Activated CD8-positive, alpha-beta T cell treated with anti-CD3 and anti-CD28 coated beads, Interleukin-2, amount 10 ng/mL, durations not matched to agents 7 days and 5 days (primary cell): ENCODE measurements around the gene RAP1GAP. TPM values are rescaled to one million over a fixed set of nuclear protein-coding genes. Genes with fewer than 3 reads are reported as not detected.

ENCODE experiments used
- ATAC-seq: fragments of 150-1000 bp; cut with Tn5 transposase; one replicate; pipeline ENCODE4 v1.10.0; 2021; ENCODE audit warnings: moderate library complexity
- CTCF ChIA-PET: fragments of 350-600 bp; sonication (Branson Sonifier 250); formaldehyde crosslinking; loops from one replicate; lab custom pipeline; 2021; ENCODE audit warnings: antibody characterized with exemption; lab: Charles Lee
- POLR2A ChIA-PET: fragments of 350-600 bp; sonication (Branson Sonifier 250); formaldehyde crosslinking; loops from one replicate; lab custom pipeline; 2021; ENCODE audit warnings: antibody characterized with exemption; lab: Charles Lee
- DNase-seq: peaks from one replicate; pipeline ENCODE4 v3.0.0-alpha.2; 2020
- H3K27ac Mint-ChIP-seq: one replicate; pipeline ENCODE4 v1.8.0; 2021; ENCODE audit warnings: mild to moderate bottlenecking, mixed read lengths
- H3K27me3 Mint-ChIP-seq: one replicate; pipeline ENCODE4 v1.8.0; 2021; ENCODE audit warnings: low read depth, mixed read lengths
- H3K36me3 Mint-ChIP-seq: one replicate; pipeline ENCODE4 v1.8.0; 2021; ENCODE audit warnings: low read depth, mixed read lengths
- H3K4me1 Mint-ChIP-seq: one replicate; pipeline ENCODE4 v1.8.0; 2021; ENCODE audit warnings: low read depth, mixed read lengths
- H3K4me3 Mint-ChIP-seq: one replicate; pipeline ENCODE4 v1.8.0; 2021; ENCODE audit warnings: mild to moderate bottlenecking, mixed read lengths
- H3K9me3 Mint-ChIP-seq: one replicate; pipeline ENCODE4 v1.8.0; 2022; ENCODE audit warnings: mixed read lengths; ENCODE audit not compliant: insufficient read depth
- total RNA-seq, 2 experiments: library from RNA; stranded (reverse); gene quantifications; one replicate each; pipeline ENCODE4 v1.2.3, GENCODE V29; 2021

Gene RAP1GAP
- total RNA-seq, 2 experiments from 2014 or later, result 0.13 TPM; not detected in 1

DNA sequence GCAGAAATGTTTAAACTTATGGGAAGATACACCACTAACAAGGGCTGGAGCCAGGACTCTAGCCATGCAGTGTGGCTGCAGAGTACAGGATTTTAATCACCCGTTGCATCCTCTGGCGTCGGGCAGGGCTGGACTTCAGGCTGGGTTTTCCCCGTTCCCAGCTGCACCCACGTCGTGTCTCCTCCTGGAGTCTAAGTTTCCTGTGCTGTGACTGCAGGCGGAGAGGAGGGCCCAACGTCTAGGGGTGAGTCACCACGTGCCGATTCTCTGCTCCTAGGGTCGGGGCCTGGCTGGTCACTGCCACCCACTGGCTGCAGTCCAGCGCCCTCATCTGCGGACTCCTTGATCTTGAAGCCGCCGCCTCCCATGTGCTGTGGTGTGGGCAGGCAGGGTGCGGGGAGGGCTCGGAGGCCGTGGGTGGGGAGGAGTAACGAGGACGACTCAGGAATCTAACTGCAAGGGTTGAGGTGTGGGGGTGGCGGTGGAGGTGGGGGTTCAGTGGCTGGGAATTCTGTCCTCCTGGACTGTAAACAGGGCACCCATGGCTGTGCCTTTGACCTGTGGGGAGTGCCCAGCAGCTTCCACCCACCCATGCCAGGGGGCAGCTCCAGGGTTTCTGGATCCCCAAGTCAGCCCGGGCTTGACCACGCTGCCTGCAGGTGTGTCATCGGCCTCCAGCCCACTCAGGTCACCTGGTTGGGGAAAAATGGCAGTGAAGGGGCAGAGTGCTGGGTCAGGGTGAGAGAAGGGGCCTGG, 82.1 kb downstream of the RAP1GAP start:
- Mint-ChIP-seq H3K27ac (no peak overlapping the region), H3K36me3 (no peaks in the 10 kb centered on the region), H3K4me3 (no peak overlapping the region), H3K4me1 (no peaks in the 10 kb centered on the region), H3K9me3 (no peaks in the 10 kb centered on the region), H3K27me3 (peaks cover 2% of the 10 kb centered on the region)
- ChIA-PET CTCF (no interaction called here), POLR2A (no interaction called here)
- ATAC-seq, result no peak
- DNase-seq, result no peak

DNA sequence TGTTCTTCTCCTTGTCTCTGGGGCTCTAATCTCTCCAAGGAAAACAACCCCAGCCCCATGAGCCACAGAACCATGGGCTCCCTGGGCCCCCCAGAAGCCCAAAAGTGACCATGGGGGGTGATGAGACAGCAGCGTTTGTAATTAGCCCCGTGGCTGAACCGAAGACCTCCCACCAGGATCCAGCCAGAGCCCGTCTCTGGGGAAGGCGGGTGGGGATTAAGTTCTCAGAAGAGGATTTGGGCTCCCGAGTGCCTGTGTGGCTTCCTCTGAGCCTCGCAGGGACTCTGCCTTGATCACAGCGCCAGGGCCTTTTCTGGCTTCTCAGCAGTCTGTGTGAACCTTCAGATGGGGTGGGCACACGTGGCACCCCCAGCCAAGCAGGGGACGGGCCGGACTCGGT, 82.9 kb downstream of the RAP1GAP start:
- ChIA-PET POLR2A (no interaction called here), CTCF (no interaction called here)
- DNase-seq (no peak), ATAC-seq (no peak)
- no peaks in the 10 kb centered on the region for H3K36me3 Mint-ChIP-seq
- H3K27ac Mint-ChIP-seq, result no peak overlapping the region
- H3K4me1 Mint-ChIP-seq, result no peaks in the 10 kb centered on the region
- H3K9me3 Mint-ChIP-seq, result no peaks in the 10 kb centered on the region
- H3K4me3 Mint-ChIP-seq, result no peak overlapping the region
- peaks cover 5% of the 10 kb centered on the region for H3K27me3 Mint-ChIP-seq

DNA sequence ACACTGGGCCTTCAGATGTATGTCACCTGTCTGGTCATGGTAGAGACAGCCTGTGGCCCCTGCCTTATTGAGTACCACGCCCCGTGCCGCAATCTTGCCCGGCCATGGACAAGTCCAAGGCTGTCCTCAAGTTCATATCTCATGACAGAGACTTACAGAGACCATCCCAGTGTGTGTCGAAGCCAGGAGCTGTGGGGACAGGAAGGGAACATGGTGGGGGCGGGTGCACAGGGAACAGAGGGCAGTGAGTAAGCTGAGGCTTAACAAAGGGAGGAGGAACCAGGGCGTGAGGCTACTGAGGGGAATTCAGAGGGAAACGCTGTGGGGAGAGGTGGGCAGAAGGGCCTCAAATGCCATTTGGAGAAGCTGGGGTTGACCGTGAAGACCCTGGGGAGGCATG, 84.1 kb downstream of the RAP1GAP start:
- H3K4me3 Mint-ChIP-seq, result no peak overlapping the region
- POLR2A ChIA-PET, result no interaction called here

DNA sequence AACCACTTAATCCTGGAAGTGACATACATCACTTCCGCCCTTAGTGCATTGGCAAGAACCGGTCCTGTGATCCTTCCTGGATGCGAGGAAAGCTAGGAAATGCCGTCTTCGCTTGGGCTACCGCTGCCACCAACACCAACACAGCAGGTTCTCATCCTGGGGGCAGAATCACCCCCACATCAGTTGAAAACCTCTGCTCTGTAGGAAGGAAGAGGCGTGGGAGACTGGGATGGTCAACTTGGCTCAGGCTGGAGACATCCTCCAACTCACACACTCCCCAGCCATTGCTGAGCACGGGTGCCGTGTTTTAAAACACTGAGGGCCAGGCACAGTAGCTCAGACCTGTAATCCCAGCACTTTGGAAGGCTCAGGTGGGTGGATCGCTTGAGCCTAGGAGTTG, 85.1 kb downstream of the RAP1GAP start:
- peaks cover 5% of the 10 kb centered on the region for H3K27me3 Mint-ChIP-seq
- no peaks in the 10 kb centered on the region for H3K36me3 Mint-ChIP-seq
- ChIA-PET CTCF (interaction anchor here (1.1 kb wide), 1 partner anchor 48 kb away, joined by 3 read pairs; no protein-coding TSS in a partner anchor), POLR2A (no interaction called here)
- ATAC-seq (no peak), DNase-seq (no peak)
- H3K27ac Mint-ChIP-seq, result no peak overlapping the region
- no peaks in the 10 kb centered on the region for H3K4me1 Mint-ChIP-seq
- H3K9me3 Mint-ChIP-seq, result no peaks in the 10 kb centered on the region
- H3K4me3 Mint-ChIP-seq, result no peak overlapping the region

More for the DNA sequence above, 84.1 kb downstream of the RAP1GAP start:
- no peak for ATAC-seq
- H3K9me3 Mint-ChIP-seq, result no peaks in the 10 kb centered on the region
- no peak for DNase-seq
- no peaks in the 10 kb centered on the region for H3K4me1 Mint-ChIP-seq
- no peaks in the 10 kb centered on the region for H3K36me3 Mint-ChIP-seq
- CTCF ChIA-PET, result no interaction called here
- H3K27ac Mint-ChIP-seq, result no peak overlapping the region
- H3K27me3 Mint-ChIP-seq, result peaks cover 5% of the 10 kb centered on the region

DNA sequence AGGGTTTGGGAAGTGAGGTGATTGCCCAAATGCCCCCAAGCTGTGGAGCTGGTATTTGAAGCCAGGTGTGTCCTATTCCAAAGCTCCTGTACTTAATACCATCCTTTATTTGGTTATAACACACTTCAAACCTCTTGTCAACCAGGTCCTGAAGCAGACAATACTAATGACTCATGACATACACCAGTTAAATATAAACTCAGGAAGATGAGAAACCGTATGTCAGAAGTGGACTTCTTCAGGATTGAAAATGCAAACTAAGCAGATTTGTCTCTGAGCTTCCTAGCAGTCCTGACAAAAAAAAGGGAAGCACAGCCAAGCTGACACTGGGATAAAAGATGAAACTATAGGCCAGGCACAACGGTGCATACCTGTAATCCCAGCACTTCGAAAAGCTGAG, 89.4 kb downstream of the RAP1GAP start:
- Mint-ChIP-seq H3K4me3 (no peak overlapping the region), H3K27me3 (peaks cover 3% of the 10 kb centered on the region), H3K4me1 (no peaks in the 10 kb centered on the region), H3K9me3 (no peaks in the 10 kb centered on the region), H3K27ac (no peak overlapping the region), H3K36me3 (no peaks in the 10 kb centered on the region)
- CTCF ChIA-PET, result no interaction called here
- DNase-seq (no peak), ATAC-seq (no peak)
- POLR2A ChIA-PET, result no interaction called here

DNA sequence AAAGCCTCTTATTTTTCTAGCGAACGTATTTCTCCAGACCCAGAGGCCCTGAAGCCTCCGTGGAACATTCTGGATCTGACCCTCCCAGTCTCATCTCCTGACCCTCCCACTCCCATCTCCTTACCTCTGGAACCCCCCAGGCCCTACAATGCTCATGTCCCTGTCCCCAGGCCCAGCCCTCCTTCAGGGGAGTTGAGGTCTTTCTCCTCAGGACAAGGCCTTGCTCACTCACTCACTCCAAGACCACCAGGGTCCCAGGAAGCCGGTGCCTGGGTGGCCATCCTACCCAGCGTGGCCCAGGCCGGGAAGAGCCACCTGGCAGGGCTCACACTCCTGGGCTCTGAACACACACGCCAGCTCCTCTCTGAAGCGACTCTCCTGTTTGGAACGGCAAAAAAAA, 91.2 kb downstream of the RAP1GAP start:
- H3K4me3 Mint-ChIP-seq, result no peak overlapping the region

DNA sequence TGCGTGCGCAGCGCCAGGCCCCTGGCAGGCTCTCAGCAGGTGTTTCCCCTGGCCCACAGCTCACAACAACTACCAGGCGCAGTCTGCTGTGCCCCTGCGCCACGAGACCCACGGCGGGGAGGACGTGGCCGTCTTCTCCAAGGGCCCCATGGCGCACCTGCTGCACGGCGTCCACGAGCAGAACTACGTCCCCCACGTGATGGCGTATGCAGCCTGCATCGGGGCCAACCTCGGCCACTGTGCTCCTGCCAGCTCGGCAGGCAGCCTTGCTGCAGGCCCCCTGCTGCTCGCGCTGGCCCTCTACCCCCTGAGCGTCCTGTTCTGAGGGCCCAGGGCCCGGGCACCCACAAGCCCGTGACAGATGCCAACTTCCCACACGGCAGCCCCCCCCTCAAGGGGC, 91.8 kb downstream of the RAP1GAP start:
- Mint-ChIP-seq H3K27me3 (peaks cover 13% of the 10 kb centered on the region), H3K9me3 (no peaks in the 10 kb centered on the region), H3K36me3 (no peaks in the 10 kb centered on the region), H3K4me3 (no peak overlapping the region), H3K27ac (no peak overlapping the region), H3K4me1 (peaks cover 3% of the 10 kb centered on the region)
- ChIA-PET POLR2A (no interaction called here), CTCF (no interaction called here)
- DNase-seq, result no peak
- ATAC-seq, result no peak

More for the DNA sequence above, 91.2 kb downstream of the RAP1GAP start:
- H3K9me3 Mint-ChIP-seq, result no peaks in the 10 kb centered on the region
- H3K4me1 Mint-ChIP-seq, result peaks cover 3% of the 10 kb centered on the region
- CTCF ChIA-PET, result no interaction called here
- POLR2A ChIA-PET, result no interaction called here
- DNase-seq (no peak), ATAC-seq (no peak)
- peaks cover 13% of the 10 kb centered on the region for H3K27me3 Mint-ChIP-seq
- no peak overlapping the region for H3K27ac Mint-ChIP-seq
- no peaks in the 10 kb centered on the region for H3K36me3 Mint-ChIP-seq

DNA sequence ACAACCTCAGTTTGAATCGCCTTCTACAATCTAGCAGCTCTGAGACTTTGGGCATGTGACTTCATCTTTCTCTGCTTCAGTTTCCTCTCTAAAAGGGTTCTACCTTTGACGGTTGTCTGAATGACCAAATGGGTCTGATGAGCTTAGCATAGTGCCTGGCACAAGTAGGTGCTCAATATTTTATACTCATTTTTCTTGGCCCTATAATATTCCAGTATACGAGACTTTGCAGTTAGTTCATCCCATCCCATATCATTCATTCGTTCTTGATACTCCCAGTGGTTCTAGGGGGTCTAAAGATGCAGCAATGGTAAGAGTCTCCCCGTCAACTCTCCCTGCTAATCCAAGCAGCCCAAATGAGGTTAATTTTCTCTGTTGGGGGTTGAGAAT, 92.4 kb downstream of the RAP1GAP start:
- ChIA-PET POLR2A (no interaction called here), CTCF (no interaction called here)
- no peaks in the 10 kb centered on the region for H3K9me3 Mint-ChIP-seq
- peaks cover 3% of the 10 kb centered on the region for H3K4me1 Mint-ChIP-seq
- DNase-seq (no peak), ATAC-seq (no peak)
- no peaks in the 10 kb centered on the region for H3K36me3 Mint-ChIP-seq
- H3K27ac Mint-ChIP-seq, result no peak overlapping the region
- H3K4me3 Mint-ChIP-seq, result no peak overlapping the region
- peaks cover 13% of the 10 kb centered on the region for H3K27me3 Mint-ChIP-seq

DNA sequence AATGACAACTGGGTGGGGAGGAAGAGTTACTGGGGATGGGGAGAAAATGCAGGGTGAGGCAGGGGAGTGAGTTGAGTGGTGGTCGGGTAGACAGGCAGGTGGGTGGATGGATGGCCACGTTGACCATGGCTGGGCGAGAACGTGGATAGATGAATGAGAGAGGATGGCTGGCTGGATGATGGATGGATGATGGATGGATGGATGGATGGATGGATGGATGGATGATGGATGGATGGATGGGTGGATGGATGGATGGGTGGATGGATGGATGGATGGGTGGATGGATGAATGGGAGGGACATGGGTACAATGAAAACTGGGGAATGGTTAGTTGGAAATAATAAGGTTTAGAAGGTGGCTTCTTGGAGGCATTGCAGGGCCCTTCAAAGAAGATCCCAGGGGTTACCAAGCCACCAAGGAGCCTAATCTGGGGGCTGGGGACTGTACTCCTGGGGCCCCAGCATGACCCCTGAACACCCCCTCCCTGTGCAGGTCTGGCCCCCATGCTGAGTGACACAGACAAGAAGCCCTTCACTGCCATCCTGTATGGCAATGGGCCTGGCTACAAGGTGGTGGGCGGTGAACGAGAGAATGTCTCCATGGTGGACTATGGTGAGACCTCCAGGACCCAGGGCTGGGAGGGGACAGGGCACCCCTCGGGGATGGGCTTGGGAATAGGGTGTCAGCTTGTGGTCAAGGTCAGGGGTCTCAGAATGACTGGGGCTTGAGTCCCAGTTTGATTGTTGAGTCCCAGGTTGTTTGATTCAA, 92.9 kb downstream of the RAP1GAP start:
- H3K36me3 Mint-ChIP-seq, result no peaks in the 10 kb centered on the region
- peaks cover 10% of the 10 kb centered on the region for H3K27me3 Mint-ChIP-seq
- ATAC-seq (no peak), DNase-seq (no peak)
- no peaks in the 10 kb centered on the region for H3K9me3 Mint-ChIP-seq
- H3K4me3 Mint-ChIP-seq, result no peak overlapping the region
- ChIA-PET CTCF (no interaction called here), POLR2A (no interaction called here)
- H3K4me1 Mint-ChIP-seq, result peaks cover 3% of the 10 kb centered on the region
- H3K27ac Mint-ChIP-seq, result no peak overlapping the region

DNA sequence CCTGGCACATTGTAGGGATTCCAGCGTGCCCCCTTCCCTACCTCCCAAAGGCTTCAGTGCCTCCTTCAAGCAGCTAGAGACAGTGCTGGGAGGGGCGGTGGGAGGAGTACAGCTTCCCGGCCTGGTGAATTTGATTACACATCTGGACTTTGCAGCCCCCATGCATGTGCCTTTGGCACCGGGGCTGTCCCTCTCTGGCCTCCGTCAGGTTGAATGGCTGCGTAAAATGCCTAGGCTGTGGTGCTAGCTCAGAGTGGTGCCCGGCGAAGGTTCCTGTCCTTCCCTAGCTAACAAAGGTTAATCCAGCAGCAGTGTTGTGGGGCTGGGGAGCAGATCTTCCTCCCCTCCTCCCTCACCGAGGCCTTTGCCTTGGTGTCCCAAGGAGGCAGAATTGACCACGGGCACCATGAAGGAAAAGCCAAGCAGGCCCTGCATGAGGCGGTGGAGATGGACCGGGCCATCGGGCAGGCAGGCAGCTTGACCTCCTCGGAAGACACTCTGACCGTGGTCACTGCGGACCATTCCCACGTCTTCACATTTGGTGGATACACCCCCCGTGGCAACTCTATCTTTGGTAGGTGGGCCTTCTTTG, 93.7 kb downstream of the RAP1GAP start:
- Mint-ChIP-seq H3K36me3 (no peaks in the 10 kb centered on the region), H3K27me3 (peaks cover 10% of the 10 kb centered on the region), H3K27ac (no peak overlapping the region), H3K9me3 (no peaks in the 10 kb centered on the region), H3K4me3 (no peak overlapping the region), H3K4me1 (peaks cover 3% of the 10 kb centered on the region)
- ATAC-seq (no peak), DNase-seq (no peak)
- ChIA-PET CTCF (no interaction called here), POLR2A (no interaction called here)

DNA sequence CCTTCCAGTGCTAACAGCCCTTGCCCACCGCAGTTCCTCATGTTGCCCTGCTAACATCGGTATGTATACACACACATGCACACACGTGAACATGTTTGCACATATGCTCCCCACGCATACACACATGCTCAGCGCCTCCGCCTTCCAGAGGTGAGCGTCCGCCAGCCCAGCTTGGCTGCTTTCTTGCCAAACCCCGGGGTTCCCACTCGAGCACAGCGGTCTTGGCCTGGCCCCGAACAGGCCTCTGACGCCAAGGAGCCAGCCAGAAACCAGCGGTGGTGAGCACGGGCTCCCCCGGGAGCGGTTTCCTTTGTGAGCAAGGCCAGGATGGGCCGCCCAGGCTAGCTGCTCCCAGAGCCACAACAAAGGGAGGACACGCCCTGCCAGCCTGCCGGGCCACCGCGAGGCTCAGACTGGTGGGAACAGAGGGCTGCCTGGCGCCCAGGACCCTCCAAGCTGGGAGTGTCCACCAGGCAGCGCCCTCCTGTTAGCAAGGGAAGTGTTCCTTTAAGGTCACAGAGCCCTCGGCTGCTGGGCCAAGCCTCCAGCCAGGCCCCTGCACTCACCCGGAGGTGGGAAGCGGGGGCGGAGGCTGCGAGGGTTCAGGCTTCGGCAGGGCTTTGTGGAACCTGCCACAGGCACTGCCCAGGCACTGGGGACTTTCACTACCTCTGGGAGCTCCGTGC, 94.5 kb downstream of the RAP1GAP start:
- POLR2A ChIA-PET, result no interaction called here
- H3K4me1 Mint-ChIP-seq, result peaks cover 3% of the 10 kb centered on the region
- no peaks in the 10 kb centered on the region for H3K9me3 Mint-ChIP-seq
- no peaks in the 10 kb centered on the region for H3K36me3 Mint-ChIP-seq
- no peak for DNase-seq
- CTCF ChIA-PET, result no interaction called here
- H3K27ac Mint-ChIP-seq, result no peak overlapping the region
- H3K4me3 Mint-ChIP-seq, result no peak overlapping the region
- H3K27me3 Mint-ChIP-seq, result peaks cover 10% of the 10 kb centered on the region
- no peak for ATAC-seq
